GM23338 (cell line): ENCODE results near the gene CNTNAP4. TPM values are rescaled to one million over a fixed set of nuclear protein-coding genes. Genes with fewer than 3 reads are reported as not detected.

Source experiments
- ATAC-seq: fragments of 200-7000 bp; cut with Tn5 transposase; 3 replicates; pipeline ENCODE4 v1.9.1; 2020
- DNase-seq: peaks from one replicate; pipeline ENCODE4 v3.0.0-alpha.2; 2015; ENCODE audit warnings: low spot score
- H2AFZ ChIP-seq: fragments of 200-600 bp; sonication (generic); 2 replicates; pipeline ENCODE4 v1.8.0; 2016; ENCODE audit warnings: antibody characterized with exemption, mild to moderate bottlenecking, moderate library complexity
- H3F3A ChIP-seq: fragments of 200-600 bp; sonication (generic); replicated peaks from 2 replicates; pipeline ENCODE4 v1.8.0; 2017; ENCODE audit warnings: antibody characterized with exemption, mixed run types, low read depth
- H3K27ac ChIP-seq: fragments of 200-600 bp; sonication (generic); 2 replicates; pipeline ENCODE4 v1.6.1; 2016; ENCODE audit warnings: low read depth
- H3K27me3 ChIP-seq: fragments of 200-600 bp; sonication (generic); 2 replicates; pipeline ENCODE4 v1.8.0; 2016; ENCODE audit warnings: mild to moderate bottlenecking, mixed run types, moderate library complexity; ENCODE audit not compliant: insufficient read depth
- H3K36me3 ChIP-seq: fragments of 200-600 bp; sonication (generic); 2 replicates; pipeline ENCODE4 v1.8.0; 2016; ENCODE audit warnings: mild to moderate bottlenecking; ENCODE audit not compliant: insufficient read depth
- H3K4me1 ChIP-seq: fragments of 200-600 bp; sonication (generic); 2 replicates; pipeline ENCODE4 v1.8.0; 2016; ENCODE audit warnings: mild to moderate bottlenecking, moderate library complexity; ENCODE audit not compliant: insufficient read depth
- H3K4me2 ChIP-seq: fragments of 200-600 bp; sonication (generic); 2 replicates; pipeline ENCODE4 v1.7.1; 2017; ENCODE audit warnings: mixed run types
- H3K4me3 ChIP-seq: fragments of 200-600 bp; sonication (generic); 2 replicates; pipeline ENCODE4 v1.6.1; 2016; ENCODE audit warnings: mixed run types
- H3K79me2 ChIP-seq: fragments of 200-600 bp; sonication (generic); replicated peaks from 2 replicates; pipeline ENCODE4 v1.8.0; 2017; ENCODE audit warnings: mild to moderate bottlenecking; ENCODE audit not compliant: insufficient read depth
- H3K9me2 ChIP-seq: fragments of 200-600 bp; sonication (generic); 2 replicates; pipeline ENCODE4 v1.8.0; 2017; ENCODE audit not compliant: insufficient read depth
- H4K20me1 ChIP-seq: fragments of 200-600 bp; sonication (generic); replicated peaks from 2 replicates; pipeline ENCODE4 v1.8.0; 2017; ENCODE audit warnings: mild to moderate bottlenecking; ENCODE audit not compliant: insufficient read depth
- H3K27ac Mint-ChIP-seq: 2 replicates; pipeline ENCODE4 v1.8.0; 2020; ENCODE audit warnings: inconsistent platforms, mild to moderate bottlenecking, moderate library complexity, mixed read lengths
- H3K27me3 Mint-ChIP-seq: 3 replicates; pipeline ENCODE4 v1.8.0; 2022; ENCODE audit warnings: low read depth, mild to moderate bottlenecking, moderate library complexity, mixed read lengths, inconsistent platforms; ENCODE audit not compliant: insufficient read depth, poor library complexity
- H3K36me3 Mint-ChIP-seq: 3 replicates; pipeline ENCODE4 v1.8.0; 2021; ENCODE audit warnings: low read depth, mild to moderate bottlenecking, inconsistent platforms, moderate library complexity, mixed read lengths
- H3K4me1 Mint-ChIP-seq: 3 replicates; pipeline ENCODE4 v1.8.0; 2020; ENCODE audit warnings: mild to moderate bottlenecking, inconsistent platforms, mixed read lengths
- H3K4me3 Mint-ChIP-seq: 3 replicates; pipeline ENCODE4 v1.8.0; 2021; ENCODE audit warnings: moderate library complexity, mild to moderate bottlenecking, inconsistent platforms, mixed read lengths
- H3K9me3 Mint-ChIP-seq: 3 replicates; pipeline ENCODE4 v1.8.0; 2020; ENCODE audit warnings: moderate library complexity, mild to moderate bottlenecking, inconsistent platforms, mixed read lengths
- CREB1 ChIP-seq: fragments of 250-450 bp; sonication (Bioruptor Pico); IDR thresholded peaks from 2 replicates; pipeline ENCODE4 v1.5.0; 2020; ENCODE audit warnings: low read depth, mild to moderate bottlenecking, moderate library complexity
- CTCF ChIP-seq, 2 experiments: fragments of 200-600 bp in 1 of 2; sonication (generic) in 1 of 2; conservative IDR thresholded peaks; 2 replicates each; pipeline versions ENCODE4 v1.5.1 to v1.6.1; 2016 to 2017; ENCODE audit warnings: antibody characterized with exemption in 2 of 2, low read depth in 2 of 2, mild to moderate bottlenecking in 2 of 2, moderate library complexity in 1 of 2
- ETS1 ChIP-seq: IDR thresholded peaks from 2 replicates; pipeline ENCODE4 v1.6.1; 2016; ENCODE audit warnings: antibody characterized with exemption
- EZH2 ChIP-seq: fragments of 200-600 bp; sonication (generic); IDR thresholded peaks from one replicate; pipeline ENCODE4 v1.8.0; 2017; ENCODE audit warnings: antibody characterized with exemption, mild to moderate bottlenecking, low read depth; ENCODE audit not compliant: unreplicated experiment
- EZH2phosphoT487 ChIP-seq: fragments of 200-600 bp; sonication (generic); IDR thresholded peaks from one replicate; pipeline ENCODE4 v1.8.1; 2018; ENCODE audit warnings: antibody characterized with exemption; ENCODE audit not compliant: unreplicated experiment
- JUNB ChIP-seq: IDR thresholded peaks from one replicate; pipeline ENCODE4 v1.6.1; 2016; ENCODE audit warnings: antibody characterized with exemption; ENCODE audit not compliant: unreplicated experiment
- NANOG ChIP-seq: IDR thresholded peaks from 2 replicates; pipeline ENCODE4 v1.6.1; 2016; ENCODE audit warnings: antibody characterized with exemption, borderline replicate concordance
- POLR2AphosphoS5 ChIP-seq: IDR thresholded peaks from 2 replicates; pipeline ENCODE4 v1.6.1; 2016; ENCODE audit warnings: antibody characterized with exemption, low read depth
- REST ChIP-seq: IDR thresholded peaks from one replicate; pipeline ENCODE4 v1.6.1; 2018; ENCODE audit warnings: antibody characterized with exemption; ENCODE audit not compliant: unreplicated experiment
- STAT1 ChIP-seq: IDR thresholded peaks from one replicate; pipeline ENCODE4 v1.6.1; 2016; ENCODE audit warnings: antibody characterized with exemption; ENCODE audit not compliant: unreplicated experiment
- ZNF114 ChIP-seq: fragments of 250-450 bp; sonication (Bioruptor Pico); IDR thresholded peaks from 2 replicates; pipeline ENCODE4 v1.5.0; 2020; ENCODE audit warnings: mild to moderate bottlenecking, moderate library complexity
- ZNF331 ChIP-seq: fragments of 250-450 bp; sonication (Bioruptor Pico); IDR thresholded peaks from 2 replicates; pipeline ENCODE4 v1.5.0; 2020; ENCODE audit warnings: low read depth, mild to moderate bottlenecking, moderate library complexity
- ZNF462 ChIP-seq: fragments of 250-450 bp; sonication (Bioruptor Pico); IDR thresholded peaks from 2 replicates; pipeline ENCODE4 v1.5.0; 2020; ENCODE audit warnings: mild to moderate bottlenecking, moderate library complexity
- polyA plus RNA-seq: library from polyadenylated mRNA; unstranded; fragments of >200 nt; fragmentation: Nextera tagmentation; extraction: Ambion mirVana; gene quantifications from 2 replicates; pipeline ENCODE4 v1.2.1, GENCODE V29; 2016
- total RNA-seq: library from RNA; depleted of rRNA; stranded (reverse); fragments of >200 nt; shearing (Covaris generic); gene quantifications from 2 replicates; pipeline ENCODE4 v1.2.3, GENCODE V29; 2014

The CNTNAP4 gene
- total and polyA plus RNA-seq, 2 experiments from 2014 or later, result not detected

GRCh38 chr16:76446251-76446650, 169.1 kb downstream of the CNTNAP4 start:
- H3F3A ChIP-seq, result no peaks in the 10 kb centered on the region
- no peak overlapping the region for H2AFZ ChIP-seq
- H4K20me1 ChIP-seq, result no peaks in the 10 kb centered on the region
- Mint-ChIP-seq H3K4me3 (no peak overlapping the region), H3K4me1 (no peaks in the 10 kb centered on the region), H3K27ac (no peak overlapping the region), H3K9me3 (peaks cover 67% of the 10 kb centered on the region), H3K27me3 (peaks cover 10% of the 10 kb centered on the region), H3K36me3 (peaks cover 6% of the 10 kb centered on the region; the same call in 2 of the 3 replicates)
- no peak overlapping the region for H3K27ac ChIP-seq
- no peaks in the 10 kb centered on the region for H3K9me2 ChIP-seq
- no peaks in the 10 kb centered on the region for H3K36me3 ChIP-seq
- H3K79me2 ChIP-seq, result no peaks in the 10 kb centered on the region
- H3K4me3 ChIP-seq, result no peak overlapping the region
- TF ChIP-seq NANOG (no peak), ZNF114 (no peak), POLR2AphosphoS5 (no peak), ZNF331 (CRISPR knock-in tag) (no peak), STAT1 (no peak), REST (no peak), CTCF (conservative IDR thresholded peaks at IDR 0.05; ENCODE audit: low read depth in 2 of 2) (no peak), ETS1 (no peak), CREB1 (CRISPR knock-in tag) (no peak), EZH2 (no peak), ZNF462 (CRISPR knock-in tag) (no peak), EZH2phosphoT487 (no peak), JUNB (no peak)
- ATAC-seq (no peak), DNase-seq (no peak)
- H3K4me2 ChIP-seq, result no peak overlapping the region
- H3K27me3 ChIP-seq, result no peaks in the 10 kb centered on the region
- no peaks in the 10 kb centered on the region for H3K4me1 ChIP-seq
